WI38 (cell line): ENCODE results near the gene DNM3.

Source experiments
- H3K4me3 ChIP-seq: 2 replicates; pipeline ENCODE4 v1.5.1; 2011; ENCODE audit warnings: low read depth, mild to moderate bottlenecking, control low read depth, low read length
- TF ChIP-seq, protein P1 (sequence below): IDR thresholded peaks from 2 replicates; pipeline ENCODE4 v1.5.1; 2012; ENCODE audit warnings: low read depth, mild to moderate bottlenecking, control low read depth, low read length

DNM3 gene

DNA sequence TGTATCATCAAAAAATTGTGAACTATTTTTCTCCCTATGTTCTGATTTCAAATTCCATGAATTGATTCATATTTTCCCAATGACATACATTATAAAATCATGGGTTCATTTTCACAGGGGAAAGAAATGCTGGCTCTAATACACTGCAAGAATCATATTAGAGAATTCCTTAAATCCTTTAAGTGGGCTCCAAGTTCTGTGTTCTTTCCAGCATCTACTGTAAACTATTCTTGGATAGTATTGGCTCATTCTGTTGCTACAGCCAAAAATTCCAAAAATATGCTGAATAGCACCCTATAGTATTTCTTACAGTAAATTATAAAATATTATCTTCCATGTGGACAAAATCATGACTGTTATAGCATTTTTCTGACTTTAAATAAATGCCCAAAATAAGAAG, 560.2 kb downstream of the DNM3 start:
- TF ChIP-seq, protein P1, sequence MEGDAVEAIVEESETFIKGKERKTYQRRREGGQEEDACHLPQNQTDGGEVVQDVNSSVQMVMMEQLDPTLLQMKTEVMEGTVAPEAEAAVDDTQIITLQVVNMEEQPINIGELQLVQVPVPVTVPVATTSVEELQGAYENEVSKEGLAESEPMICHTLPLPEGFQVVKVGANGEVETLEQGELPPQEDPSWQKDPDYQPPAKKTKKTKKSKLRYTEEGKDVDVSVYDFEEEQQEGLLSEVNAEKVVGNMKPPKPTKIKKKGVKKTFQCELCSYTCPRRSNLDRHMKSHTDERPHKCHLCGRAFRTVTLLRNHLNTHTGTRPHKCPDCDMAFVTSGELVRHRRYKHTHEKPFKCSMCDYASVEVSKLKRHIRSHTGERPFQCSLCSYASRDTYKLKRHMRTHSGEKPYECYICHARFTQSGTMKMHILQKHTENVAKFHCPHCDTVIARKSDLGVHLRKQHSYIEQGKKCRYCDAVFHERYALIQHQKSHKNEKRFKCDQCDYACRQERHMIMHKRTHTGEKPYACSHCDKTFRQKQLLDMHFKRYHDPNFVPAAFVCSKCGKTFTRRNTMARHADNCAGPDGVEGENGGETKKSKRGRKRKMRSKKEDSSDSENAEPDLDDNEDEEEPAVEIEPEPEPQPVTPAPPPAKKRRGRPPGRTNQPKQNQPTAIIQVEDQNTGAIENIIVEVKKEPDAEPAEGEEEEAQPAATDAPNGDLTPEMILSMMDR = no peak
- no peak overlapping the region for H3K4me3 ChIP-seq

DNA sequence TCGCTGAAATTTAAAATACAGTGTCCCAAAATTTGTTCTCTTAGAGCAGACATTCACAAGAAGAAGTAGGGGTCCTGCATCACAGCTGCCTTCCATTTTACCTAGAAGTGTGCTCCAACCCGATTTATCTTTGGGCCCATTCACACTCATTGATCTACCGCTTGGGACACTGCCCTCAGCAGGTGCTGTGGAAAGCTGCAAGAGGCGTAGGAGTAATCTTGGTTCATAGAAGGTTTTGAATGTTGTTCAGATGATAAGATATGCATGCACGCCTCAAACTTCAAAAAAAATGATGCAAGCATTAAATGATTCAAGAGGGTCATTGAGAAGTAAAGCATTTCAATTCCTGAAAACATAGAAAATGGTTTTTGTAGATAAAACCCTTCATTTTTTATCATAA, 560.6 kb downstream of the DNM3 start:
- no peak overlapping the region for H3K4me3 ChIP-seq
- TF ChIP-seq, protein P1 = no peak

GRCh38 chr1:172402878-172403569, 561.7 kb downstream of the DNM3 start:
- TF ChIP-seq, protein P1 = no peak
- no peak overlapping the region for H3K4me3 ChIP-seq

DNA sequence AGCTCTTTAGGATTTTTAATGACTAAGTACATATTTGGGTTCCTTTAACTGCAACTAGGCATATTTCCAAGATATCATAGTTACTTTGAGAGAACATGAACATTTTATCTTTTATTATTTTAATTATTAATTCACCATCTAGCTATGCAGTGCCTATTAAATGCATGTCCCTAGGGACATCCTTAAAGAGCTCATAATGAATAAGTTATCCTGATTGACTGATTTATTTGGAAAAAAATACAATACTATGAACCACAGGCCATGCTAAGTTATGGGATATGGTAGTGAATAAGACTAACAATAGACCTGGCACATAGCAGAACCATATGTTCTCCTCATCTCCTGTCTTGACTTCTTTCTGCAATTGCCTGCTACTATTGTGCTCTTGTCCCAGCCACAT, 562.8 kb downstream of the DNM3 start:
- TF ChIP-seq, protein P1 = no peak
- H3K4me3 ChIP-seq = no peak overlapping the region

DNA sequence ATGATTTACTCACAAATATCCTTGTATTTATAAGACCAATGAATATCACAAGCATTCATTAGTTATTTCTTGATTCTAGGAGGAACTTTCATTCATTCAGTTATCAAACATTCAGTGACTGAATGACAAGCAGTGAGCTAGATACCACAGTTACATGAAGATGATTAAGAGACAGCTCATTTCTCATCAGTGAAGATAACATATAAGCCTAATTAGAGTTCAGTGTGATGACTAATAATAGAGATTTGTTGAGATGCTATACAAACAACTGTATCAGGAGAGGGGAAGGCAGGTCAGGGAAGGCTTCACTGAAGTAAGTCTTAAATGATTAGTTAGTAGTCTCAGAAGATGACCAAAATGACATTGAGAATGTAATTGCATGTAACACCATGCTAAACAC, 564.6 kb downstream of the DNM3 start:
- H3K4me3 ChIP-seq = no peak overlapping the region
- TF ChIP-seq, protein P1 = no peak

DNA sequence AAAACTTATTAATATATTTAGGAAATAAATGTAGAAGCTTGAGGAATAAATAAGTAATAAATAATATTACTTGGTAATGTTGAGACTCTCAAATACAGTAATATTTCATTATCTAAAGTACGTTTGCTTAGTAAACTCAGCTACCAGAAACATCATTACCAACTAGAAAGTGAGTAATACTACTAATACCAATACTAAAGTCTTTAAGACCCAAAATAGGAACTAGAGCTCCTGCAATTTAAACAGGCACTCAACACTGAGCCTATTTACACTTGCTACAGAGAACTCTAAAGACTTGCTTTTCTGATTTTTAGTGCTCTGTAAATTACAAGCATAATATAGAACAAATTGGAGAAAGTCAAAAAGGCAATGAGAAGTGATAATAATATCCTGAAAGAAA, 565.7 kb downstream of the DNM3 start:
- TF ChIP-seq, protein P1 = no peak

GRCh38 chr1:172408958-172409357, 567.7 kb downstream of the DNM3 start:
- no peak overlapping the region for H3K4me3 ChIP-seq
- TF ChIP-seq, protein P1 = no peak

More for the DNA sequence above, 565.7 kb downstream of the DNM3 start:
- H3K4me3 ChIP-seq = no peak overlapping the region
